ENCODE data around the gene FOXD2. TPM values are rescaled to one million over a fixed set of nuclear protein-coding genes. Genes with fewer than 3 reads are reported as not detected.

FOXD2 gene
- total RNA-seq, 2 experiments from 2014 or later: 0.50 to 0.71 TPM

DNA sequence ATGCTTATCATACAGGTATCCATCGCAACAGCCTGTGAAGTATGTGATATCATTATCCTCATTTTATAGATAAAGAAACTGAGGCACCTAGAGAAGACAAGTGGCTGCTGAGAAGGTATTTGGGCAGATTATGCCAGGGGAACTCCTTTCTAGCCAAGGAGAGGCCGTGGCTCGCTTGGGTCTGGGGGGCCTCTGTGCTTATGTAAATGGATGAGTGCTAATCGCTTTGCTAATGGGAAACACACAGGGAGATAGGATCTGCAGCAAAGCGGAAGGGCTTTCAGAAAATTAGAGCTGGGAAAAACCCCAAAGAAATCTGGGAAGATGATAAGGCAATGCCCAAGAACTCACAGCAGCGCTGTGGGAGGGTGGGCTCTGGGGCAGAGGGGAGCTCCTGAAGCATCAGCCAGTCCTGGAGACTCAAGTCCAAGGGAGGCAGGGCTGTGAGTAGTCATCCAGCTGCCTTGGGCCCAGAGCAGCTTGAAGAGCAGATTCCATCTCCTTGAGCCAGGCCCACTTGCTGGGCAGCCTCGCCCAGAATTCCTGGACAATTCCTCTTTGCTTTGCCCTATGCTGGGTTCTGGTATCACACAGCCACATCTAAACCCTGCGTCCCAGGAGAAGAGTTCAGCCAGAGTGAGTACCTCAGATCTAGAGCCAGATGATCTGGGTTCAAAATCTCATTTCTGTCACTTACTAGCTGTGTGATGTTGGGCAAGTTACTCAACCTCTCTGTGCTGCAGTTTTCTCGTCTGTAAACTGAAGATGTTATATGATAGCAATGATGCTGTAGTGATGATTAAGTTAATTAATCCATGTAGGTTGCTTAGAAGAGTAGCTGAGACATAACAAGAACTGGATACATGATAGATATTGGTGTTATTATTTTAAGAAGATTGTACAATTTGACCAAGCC is 36.7 kb downstream of the FOXD2 start:
- H3K27me3 Mint-ChIP-seq: peaks cover 10% of the 10 kb centered on the region
- DNase-seq (no peak), ATAC-seq (ENCODE audit: low read depth) (no peak)
- POLR2A ChIA-PET: no interaction called here
- no peaks in the 10 kb centered on the region for H3K4me1 Mint-ChIP-seq
- H3K4me3 Mint-ChIP-seq: no peak overlapping the region
- no peaks in the 10 kb centered on the region for H3K36me3 Mint-ChIP-seq
- H3K27ac Mint-ChIP-seq: no peak overlapping the region
- no peaks in the 10 kb centered on the region for H3K9me3 Mint-ChIP-seq

DNA sequence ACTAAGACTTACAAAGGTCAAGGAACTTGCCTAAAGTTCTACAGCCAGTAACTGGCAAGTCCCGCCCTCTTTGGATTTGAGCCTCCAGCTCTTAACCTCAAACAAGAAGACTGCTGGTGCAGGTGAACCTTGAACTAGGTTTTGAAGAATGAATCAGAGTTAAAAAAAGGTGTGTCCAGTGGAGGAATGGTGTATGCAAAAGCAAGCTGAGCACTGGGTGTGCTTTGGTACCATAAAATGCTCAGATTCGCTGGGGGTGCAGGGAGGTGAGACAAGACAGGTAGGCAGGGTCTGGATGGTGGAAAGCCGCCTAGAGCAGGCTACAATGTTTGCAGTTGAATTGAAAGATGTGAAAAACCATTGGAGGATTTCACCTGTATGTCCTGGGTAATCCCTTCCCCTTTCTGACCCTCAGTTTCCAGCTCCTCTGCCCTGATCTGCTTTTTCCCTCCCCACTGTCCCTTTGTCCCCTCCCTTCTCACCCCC is 39.8 kb downstream of the FOXD2 start:
- POLR2A ChIA-PET: no interaction called here
- Mint-ChIP-seq H3K9me3 (no peaks in the 10 kb centered on the region), H3K4me1 (peaks cover 2% of the 10 kb centered on the region), H3K4me3 (no peak overlapping the region), H3K27me3 (peaks cover 8% of the 10 kb centered on the region), H3K36me3 (no peaks in the 10 kb centered on the region), H3K27ac (no peak overlapping the region)
- DNase-seq (no peak), ATAC-seq (ENCODE audit: low read depth) (no peak)

DNA sequence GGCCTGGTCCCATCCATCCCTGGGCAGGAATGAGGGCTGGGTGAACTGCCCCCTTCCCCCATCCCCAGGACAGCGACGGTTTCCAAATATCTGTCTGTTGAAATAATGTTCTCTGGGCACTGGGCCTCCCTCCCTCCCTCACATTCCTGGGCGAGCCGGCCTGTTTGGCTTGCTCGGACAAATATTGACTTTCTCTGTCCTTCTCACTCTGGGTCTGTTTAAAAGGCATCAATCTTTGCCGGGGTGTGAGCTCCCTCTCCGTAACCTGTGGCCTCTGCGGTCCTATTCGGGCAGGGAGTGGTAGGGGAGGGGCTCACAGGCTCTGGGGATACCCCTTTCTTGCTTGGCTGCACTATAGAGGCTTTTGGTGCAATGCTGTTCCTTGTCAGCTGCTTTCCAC is 40.2 kb downstream of the FOXD2 start:
- Mint-ChIP-seq H3K27me3 (peaks cover 8% of the 10 kb centered on the region), H3K4me1 (peaks cover 2% of the 10 kb centered on the region), H3K27ac (no peak overlapping the region), H3K36me3 (no peaks in the 10 kb centered on the region), H3K4me3 (no peak overlapping the region), H3K9me3 (no peaks in the 10 kb centered on the region)
- POLR2A ChIA-PET: no interaction called here
- ATAC-seq (ENCODE audit: low read depth) (no peak), DNase-seq (no peak)

DNA sequence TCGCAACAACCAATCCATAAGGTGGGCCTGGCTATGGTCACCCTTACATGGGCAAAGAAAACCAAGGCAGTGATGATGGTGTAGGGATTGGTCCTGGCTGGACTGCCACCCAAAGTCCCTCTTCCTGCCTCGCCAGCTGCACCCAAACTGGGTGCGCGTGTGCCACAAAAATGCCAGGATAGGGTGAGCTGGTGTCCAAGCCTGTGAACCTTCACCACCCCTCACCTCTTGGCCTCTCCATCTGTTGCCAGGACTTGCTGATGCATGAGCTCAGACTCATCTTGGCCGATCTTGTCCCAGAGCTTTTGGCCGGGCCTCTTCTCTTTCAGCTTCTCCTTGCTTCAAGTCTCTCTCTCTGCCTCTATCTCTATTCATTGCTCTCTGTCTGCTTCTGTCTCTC is 41.8 kb downstream of the FOXD2 start:
- H3K9me3 Mint-ChIP-seq: no peaks in the 10 kb centered on the region
- H3K27me3 Mint-ChIP-seq: peaks cover 11% of the 10 kb centered on the region
- ATAC-seq (ENCODE audit: low read depth) (no peak), DNase-seq (no peak)
- POLR2A ChIA-PET: no interaction called here
- H3K4me3 Mint-ChIP-seq: no peak overlapping the region
- peaks cover 2% of the 10 kb centered on the region for H3K4me1 Mint-ChIP-seq
- H3K36me3 Mint-ChIP-seq: no peaks in the 10 kb centered on the region
- no peak overlapping the region for H3K27ac Mint-ChIP-seq

DNA sequence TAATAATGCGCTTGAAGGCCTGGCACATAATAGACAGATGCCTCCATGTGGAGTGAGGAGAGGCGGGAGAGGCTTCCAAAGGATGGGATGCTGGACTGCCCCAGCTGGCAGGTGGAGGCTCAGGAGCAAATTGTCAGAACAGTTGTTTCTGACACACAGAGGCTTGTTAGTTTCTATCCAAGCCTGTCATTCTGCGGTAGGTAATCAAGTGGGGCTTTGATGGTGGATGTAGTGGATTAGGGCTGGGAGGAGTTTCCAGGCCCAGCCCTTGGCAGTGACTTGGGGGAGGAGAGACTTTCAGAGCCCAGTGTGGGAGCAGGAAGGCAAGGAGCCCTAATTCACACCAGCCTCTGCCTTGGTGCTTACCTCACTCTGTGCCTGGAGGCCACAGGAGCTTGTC is 44.1 kb downstream of the FOXD2 start:
- Mint-ChIP-seq H3K4me1 (peaks cover 2% of the 10 kb centered on the region), H3K36me3 (no peaks in the 10 kb centered on the region), H3K4me3 (no peak overlapping the region), H3K27me3 (peaks cover 14% of the 10 kb centered on the region), H3K27ac (no peak overlapping the region), H3K9me3 (no peaks in the 10 kb centered on the region)
- DNase-seq (no peak), ATAC-seq (ENCODE audit: low read depth) (no peak)
- POLR2A ChIA-PET: no interaction called here

DNA sequence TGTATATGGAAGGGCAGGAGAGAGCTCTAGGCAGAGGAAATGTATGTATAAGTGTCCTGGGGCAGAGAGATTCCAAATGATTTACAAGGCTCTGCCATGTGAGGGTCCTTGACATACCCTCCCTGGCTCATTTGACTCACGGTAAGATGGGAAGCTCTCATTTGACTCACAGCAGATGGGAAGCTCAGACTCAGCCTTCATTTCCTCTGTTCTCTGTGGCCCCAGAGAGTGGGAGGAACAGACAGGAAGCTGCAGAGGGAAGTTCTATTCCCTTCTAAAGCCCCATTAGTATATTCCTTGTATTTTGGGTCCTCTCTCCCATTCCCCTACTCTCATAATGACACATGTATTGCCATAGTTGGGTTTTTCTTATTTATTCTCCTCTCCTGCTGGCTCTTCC is 44.9 kb downstream of the FOXD2 start:
- Mint-ChIP-seq H3K27ac (no peak overlapping the region), H3K9me3 (no peaks in the 10 kb centered on the region), H3K4me3 (no peak overlapping the region), H3K36me3 (no peaks in the 10 kb centered on the region), H3K27me3 (peaks cover 14% of the 10 kb centered on the region), H3K4me1 (peaks cover 2% of the 10 kb centered on the region)
- DNase-seq: no peak
- POLR2A ChIA-PET: no interaction called here
- no peak for ATAC-seq (ENCODE audit: low read depth)

DNA sequence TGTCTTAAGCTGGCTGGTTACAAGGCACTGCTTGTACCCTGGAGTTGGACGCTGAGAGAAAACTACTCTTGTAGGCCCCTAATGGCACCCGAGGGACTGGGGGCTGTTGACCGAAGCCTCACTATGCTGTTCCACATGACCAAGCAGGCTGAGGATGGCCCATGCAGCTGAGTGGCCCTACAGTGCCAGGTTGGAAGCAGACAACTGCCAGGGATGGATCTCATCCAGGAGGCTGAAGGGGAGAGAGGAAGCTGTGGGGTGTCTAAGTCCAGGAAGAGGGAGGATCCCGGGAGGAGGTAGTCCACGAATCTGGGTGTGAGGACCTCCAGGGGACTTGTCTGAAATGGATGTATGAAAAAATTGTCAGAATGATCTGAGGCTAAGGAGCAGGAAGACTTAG is 45.8 kb downstream of the FOXD2 start:
- POLR2A ChIA-PET: no interaction called here
- ATAC-seq (ENCODE audit: low read depth) (no peak), DNase-seq (no peak)
- Mint-ChIP-seq H3K36me3 (no peaks in the 10 kb centered on the region), H3K27me3 (peaks cover 11% of the 10 kb centered on the region), H3K9me3 (no peaks in the 10 kb centered on the region), H3K27ac (no peak overlapping the region), H3K4me1 (peaks cover 2% of the 10 kb centered on the region), H3K4me3 (no peak overlapping the region)

DNA sequence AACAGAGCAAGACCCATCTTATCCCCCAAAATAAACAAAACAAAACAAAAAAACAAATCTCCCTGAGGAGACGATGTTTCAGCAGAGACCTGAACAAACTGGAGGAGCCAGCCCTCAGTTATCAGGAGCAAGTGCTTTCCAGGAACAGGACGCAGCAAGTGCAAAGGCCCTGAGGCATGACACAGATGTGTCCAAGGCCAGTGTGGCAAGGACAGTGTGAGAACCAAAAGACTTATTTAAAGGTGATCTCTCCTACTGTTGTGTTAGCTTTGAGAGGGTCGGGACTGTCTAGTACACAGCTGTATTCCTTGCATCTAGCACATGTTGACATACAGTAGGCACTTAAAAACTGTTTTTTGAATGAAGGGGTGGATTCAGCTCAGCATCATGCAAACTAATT is 48.0 kb downstream of the FOXD2 start:
- no peak overlapping the region for H3K27ac Mint-ChIP-seq
- H3K27me3 Mint-ChIP-seq: peaks cover 16% of the 10 kb centered on the region
- POLR2A ChIA-PET: no interaction called here
- no peaks in the 10 kb centered on the region for H3K36me3 Mint-ChIP-seq
- H3K4me1 Mint-ChIP-seq: peaks cover 2% of the 10 kb centered on the region
- no peak overlapping the region for H3K4me3 Mint-ChIP-seq
- ATAC-seq (ENCODE audit: low read depth) (no peak), DNase-seq (no peak)
- no peaks in the 10 kb centered on the region for H3K9me3 Mint-ChIP-seq

DNA sequence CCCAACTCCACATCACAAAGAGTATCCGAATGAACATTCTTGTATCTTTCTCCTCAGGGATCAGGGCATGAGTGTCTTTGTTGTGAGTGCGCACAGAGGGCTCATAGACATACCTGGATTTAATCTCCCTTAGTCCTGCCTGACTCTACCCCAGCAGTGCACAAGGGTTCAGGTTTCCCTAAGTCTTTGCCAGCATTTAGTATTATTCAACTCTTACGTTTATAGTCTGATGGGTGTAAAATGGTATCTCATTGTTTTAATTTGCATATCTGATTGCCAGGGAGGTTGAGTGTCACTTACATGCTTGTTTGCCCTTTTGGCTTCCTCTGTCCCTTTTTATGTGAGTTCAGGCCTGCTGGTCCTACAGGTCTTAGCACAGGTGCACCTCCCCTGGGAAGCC is 49.5 kb downstream of the FOXD2 start:
- H3K9me3 Mint-ChIP-seq: no peaks in the 10 kb centered on the region
- POLR2A ChIA-PET: no interaction called here
- no peaks in the 10 kb centered on the region for H3K36me3 Mint-ChIP-seq
- H3K27me3 Mint-ChIP-seq: peaks cover 16% of the 10 kb centered on the region
- DNase-seq (no peak), ATAC-seq (ENCODE audit: low read depth) (no peak)
- H3K4me3 Mint-ChIP-seq: no peak overlapping the region
- H3K27ac Mint-ChIP-seq: no peak overlapping the region
- peaks cover 2% of the 10 kb centered on the region for H3K4me1 Mint-ChIP-seq

DNA sequence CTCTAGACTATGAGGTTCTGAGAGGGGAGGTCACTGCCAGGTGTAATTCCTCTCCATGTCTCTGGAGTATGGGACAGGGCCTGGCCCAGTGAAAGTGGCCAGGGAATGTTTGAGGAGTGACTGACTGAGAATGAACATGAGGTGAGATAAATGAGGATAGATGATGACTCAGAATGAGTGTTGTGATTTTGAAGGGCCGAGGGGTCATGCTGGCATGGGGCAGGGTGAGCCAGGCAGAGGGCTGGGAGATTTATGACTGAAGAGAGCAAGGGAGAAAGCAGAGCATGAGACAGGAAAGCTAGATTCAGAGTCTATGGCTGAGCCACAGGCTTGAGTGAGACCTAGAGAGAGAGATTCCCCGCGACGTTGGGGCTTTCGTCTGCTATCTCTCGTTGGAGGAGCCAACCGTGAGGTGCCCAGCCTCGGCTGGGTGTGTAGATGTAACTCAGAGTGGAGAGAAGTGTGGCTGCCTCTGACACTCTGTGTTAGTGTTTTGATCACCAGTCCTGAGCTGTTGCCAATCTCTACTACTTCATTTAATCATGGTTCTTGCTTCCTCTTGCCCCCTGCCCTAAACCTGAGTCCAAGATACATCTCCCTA is 50.1 kb downstream of the FOXD2 start:
- ATAC-seq (ENCODE audit: low read depth) (no peak), DNase-seq (no peak)
- Mint-ChIP-seq H3K4me1 (no peaks in the 10 kb centered on the region), H3K27me3 (peaks cover 16% of the 10 kb centered on the region), H3K9me3 (no peaks in the 10 kb centered on the region), H3K4me3 (no peak overlapping the region), H3K36me3 (no peaks in the 10 kb centered on the region), H3K27ac (no peak overlapping the region)
- POLR2A ChIA-PET: interaction anchor here (0.5 kb wide), 1 partner anchor 48 kb away, joined by 3 read pairs; no protein-coding TSS in a partner anchor

Other genes with a start within 250 kb of the FOXD2 start
- gene PDZK1IP1, start 248.0 kb upstream of the FOXD2 start, total RNA-seq: not detected
- not detected for gene TAL1, start 205.8 kb upstream of the FOXD2 start, total RNA-seq
- 10 to 100 TPM; 32.4 to 33.1 TPM for gene STIL, start 123.9 kb upstream of the FOXD2 start, total RNA-seq
- gene CMPK1, start 104.3 kb upstream of the FOXD2 start, total RNA-seq: 100 to 1,000 TPM in 1 of 2 experiments, 10 to 100 TPM in 1; 98.8 to 102 TPM
- gene FOXE3, start 21.8 kb upstream of the FOXD2 start, total RNA-seq: not detected

Data from activated naive CD8-positive, alpha-beta T cell treated with anti-CD3 and anti-CD28 coated beads, Interleukin-2, amount 10 ng/mL, durations not matched to agents 7 days and 5 days (primary cell).